Measurements from ENCODE around the gene RTF2.

RTF2 gene

GRCh38 chr20:56468316-56469076 lies at the start of gene RTF2:
RTF2 (plus strand) TSS chr20:56468627; CDS start chr20:56468698, 71 bp downstream.
- peak; percentile 97 for DNase-seq

- no peak for DNase-seq
These were observed 48.4 kb upstream of the RTF2 start for GRCh38 chr20:56420028-56420427.

GRCh38 chr20:56420940-56421688 lies 47.3 kb upstream of the RTF2 start:
- no peak for DNase-seq

GRCh38 chr20:56422076-56422823 lies 46.2 kb upstream of the RTF2 start:
- no peak for DNase-seq

GRCh38 chr20:56422824-56423189 lies 45.6 kb upstream of the RTF2 start:
- DNase-seq, result no peak

GRCh38 chr20:56423211-56423610 lies 45.2 kb upstream of the RTF2 start:
- DNase-seq, result no peak

- DNase-seq, result no peak
These were observed 44.5 kb upstream of the RTF2 start for GRCh38 chr20:56423886-56424285.

GRCh38 chr20:56424931-56425330 lies 43.5 kb upstream of the RTF2 start:
- no peak for DNase-seq

- no peak for DNase-seq
These were observed 42.4 kb upstream of the RTF2 start for GRCh38 chr20:56426026-56426425.

GRCh38 chr20:56426926-56427325 lies 41.5 kb upstream of the RTF2 start:
- DNase-seq, result no peak

- no peak for DNase-seq
These were observed 40.6 kb upstream of the RTF2 start for GRCh38 chr20:56427797-56428196.

GRCh38 chr20:56428410-56428809 lies 40.0 kb upstream of the RTF2 start:
- DNase-seq, result no peak

- no peak for DNase-seq
These were observed 39.5 kb upstream of the RTF2 start for GRCh38 chr20:56428881-56429280.

- DNase-seq, result peak; percentile 64
These were observed 38.9 kb upstream of the RTF2 start for GRCh38 chr20:56429502-56429901.

- DNase-seq, result no peak
These were observed 38.5 kb upstream of the RTF2 start for GRCh38 chr20:56429941-56430340.

GRCh38 chr20:56430461-56430860 lies 38.0 kb upstream of the RTF2 start:
- DNase-seq, result no peak

- DNase-seq, result no peak
These were observed 37.5 kb upstream of the RTF2 start for GRCh38 chr20:56430957-56431356.

GRCh38 chr20:56431471-56431870 lies 37.0 kb upstream of the RTF2 start:
- no peak for DNase-seq

GRCh38 chr20:56433221-56433879 lies 35.1 kb upstream of the RTF2 start:
- DNase-seq, result no peak

GRCh38 chr20:56433880-56434255 lies 34.6 kb upstream of the RTF2 start:
- DNase-seq, result no peak

GRCh38 chr20:56437196-56437960 lies 31.0 kb upstream of the RTF2 start:
- no peak for DNase-seq

- no peak for DNase-seq
These were observed 30.1 kb upstream of the RTF2 start for GRCh38 chr20:56438284-56438683.
